Neural cell (in vitro differentiated cells): Measurements from ENCODE around the gene LZTR1.

Experiments used
- CTCF ChIP-seq: fragments of 450-650 bp; IDR thresholded peaks from 2 replicates; pipeline ENCODE4 v1.5.1; 2014; ENCODE audit warnings: antibody characterized with exemption, mild to moderate bottlenecking, moderate library complexity; ENCODE audit not compliant: poor library complexity, severe bottlenecking
- EP300 ChIP-seq: fragments of 450-650 bp; conservative IDR thresholded peaks from 2 replicates; pipeline ENCODE4 v1.6.1; 2014; ENCODE audit warnings: antibody characterized with exemption, mild to moderate bottlenecking, moderate library complexity; ENCODE audit not compliant: poor library complexity, severe bottlenecking
- EZH2 ChIP-seq: fragments of 200-600, 300-800 bp; shearing (Covaris generic), sonication (generic); IDR thresholded peaks from 2 replicates; pipeline ENCODE4 v1.6.1; 2014; ENCODE audit warnings: antibody characterized with exemption, low read length, borderline replicate concordance, mild to moderate bottlenecking; ENCODE audit not compliant: insufficient read depth, poor library complexity, severe bottlenecking
- MXI1 ChIP-seq: fragments of 450-650 bp; conservative IDR thresholded peaks from 2 replicates; pipeline ENCODE4 v1.6.1; 2014; ENCODE audit warnings: antibody characterized with exemption, mild to moderate bottlenecking; ENCODE audit not compliant: poor library complexity, severe bottlenecking
- REST ChIP-seq: IDR thresholded peaks from 2 replicates; pipeline ENCODE4 v1.6.1; 2012; ENCODE audit warnings: borderline replicate concordance
- TAF1 ChIP-seq: IDR thresholded peaks from 2 replicates; pipeline ENCODE4 v1.6.1; 2012; ENCODE audit warnings: low read depth

- TF ChIP-seq CTCF (no peak), REST (no peak), EZH2 (no peak), TAF1 (no peak), MXI1 (no peak), EP300 (no peak)
These were observed 5.7 kb upstream of the LZTR1 start for GRCh38 chr22:20976291-20976877.
